ENCODE results near the gene ENG.
"Not testable (repeated sequence)": the region's sequence is repeated elsewhere in the genome, so short reads cannot be mapped to it uniquely, and the experiment has no call there.

Gene ENG

GRCh38 chr9:127793093-127793708, 61.3 kb downstream of the ENG start:
- DNase-seq (ENCODE audit: low spot score), result no peak

- no peak for DNase-seq (ENCODE audit: low spot score)
Observed at GRCh38 chr9:127792417-127793031, 61.9 kb downstream of the ENG start.

- no peak for DNase-seq (ENCODE audit: low spot score)
Observed at GRCh38 chr9:127791085-127791484, 63.4 kb downstream of the ENG start.

- no peak for DNase-seq (ENCODE audit: low spot score)
Observed at GRCh38 chr9:127790094-127790855, 64.2 kb downstream of the ENG start.

GRCh38 chr9:127789179-127789578, 65.3 kb downstream of the ENG start:
- DNase-seq (ENCODE audit: low spot score), result no peak

- DNase-seq (ENCODE audit: low spot score), result no peak
Observed at GRCh38 chr9:127788337-127789011, 66.0 kb downstream of the ENG start.

GRCh38 chr9:127786773-127787104, 67.7 kb downstream of the ENG start:
- DNase-seq (ENCODE audit: low spot score), result no peak

- DNase-seq (ENCODE audit: low spot score), result peak; percentile 91
Observed at GRCh38 chr9:127785933-127786772, 68.3 kb downstream of the ENG start, which contains the start of gene CDK9. Gene CDK9 (plus strand): TSS chr9:127786034. CDS start chr9:127786149, 115 bp downstream.

GRCh38 chr9:127785023-127785932, 69.2 kb downstream of the ENG start:
- peak; percentile 81 for DNase-seq (ENCODE audit: low spot score)

- DNase-seq (ENCODE audit: low spot score), result no peak
Observed at GRCh38 chr9:127783111-127784008, 71.1 kb downstream of the ENG start.

GRCh38 chr9:127781806-127782205, 72.7 kb downstream of the ENG start:
- DNase-seq (ENCODE audit: low spot score), result no peak

GRCh38 chr9:127780909-127781308, 73.5 kb downstream of the ENG start:
- DNase-seq (ENCODE audit: low spot score), result not testable (repeated sequence)

- DNase-seq (ENCODE audit: low spot score), result no peak
Observed at GRCh38 chr9:127780126-127780885, 74.2 kb downstream of the ENG start.

- no peak for DNase-seq (ENCODE audit: low spot score)
Observed at GRCh38 chr9:127779136-127779981, 75.1 kb downstream of the ENG start.

GRCh38 chr9:127778280-127779135, 76.0 kb downstream of the ENG start, which contains the start of gene SH2D3C:
Gene SH2D3C (minus strand): TSS chr9:127778666. CDS start chr9:127778627, 39 bp downstream.
- DNase-seq (ENCODE audit: low spot score), result no peak

GRCh38 chr9:127777368-127777980, 77.0 kb downstream of the ENG start:
- DNase-seq (ENCODE audit: low spot score), result no peak

Measured in putamen (tissue), 1 donor.